Measurements from ENCODE around the gene TCEAL1.

GRCh38 chrX:103656617-103657016 is 27.8 kb downstream of the TCEAL1 start:
- no peak for TF ChIP-seq CTCF (IDR thresholded peaks at IDR 0.05 in 4 of 5, conservative IDR thresholded peaks at IDR 0.05 in 1 of 5)
- no peak for TF ChIP-seq POLR2A (IDR thresholded peaks at IDR 0.05)

Data from gastrocnemius medialis (tissue), 4 donors.